ENCODE results near the gene HIRIP3. TPM values are rescaled to one million over a fixed set of nuclear protein-coding genes. Genes with fewer than 3 reads are reported as not detected.

Gene HIRIP3
- total and polyA plus RNA-seq, 2 of the 13 experiments (the other 11 are each of a cell fraction or from before 2014, with no cell fraction given): 12.6 to 17.2 TPM

DNA sequence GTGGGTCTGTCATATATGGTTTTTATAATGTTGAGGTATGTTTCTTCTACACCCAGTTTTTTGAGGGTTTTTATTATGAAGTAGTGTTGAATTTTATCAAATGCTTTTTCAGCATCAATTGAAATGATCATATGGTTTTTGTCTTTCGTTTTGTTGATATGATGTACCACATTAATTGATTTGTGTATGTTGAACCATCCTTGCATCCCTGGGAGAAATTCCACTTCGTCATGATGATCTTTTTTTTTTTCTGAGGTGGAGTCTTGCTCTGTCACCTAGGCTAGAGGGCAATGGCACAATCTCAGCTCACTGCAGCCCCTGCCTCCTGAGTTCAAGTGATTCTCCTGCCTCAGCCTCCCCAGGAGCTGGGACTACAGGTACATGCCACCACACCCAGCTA, 47.5 kb downstream of the HIRIP3 start (continued):
- TF ChIP-seq, protein P1, sequence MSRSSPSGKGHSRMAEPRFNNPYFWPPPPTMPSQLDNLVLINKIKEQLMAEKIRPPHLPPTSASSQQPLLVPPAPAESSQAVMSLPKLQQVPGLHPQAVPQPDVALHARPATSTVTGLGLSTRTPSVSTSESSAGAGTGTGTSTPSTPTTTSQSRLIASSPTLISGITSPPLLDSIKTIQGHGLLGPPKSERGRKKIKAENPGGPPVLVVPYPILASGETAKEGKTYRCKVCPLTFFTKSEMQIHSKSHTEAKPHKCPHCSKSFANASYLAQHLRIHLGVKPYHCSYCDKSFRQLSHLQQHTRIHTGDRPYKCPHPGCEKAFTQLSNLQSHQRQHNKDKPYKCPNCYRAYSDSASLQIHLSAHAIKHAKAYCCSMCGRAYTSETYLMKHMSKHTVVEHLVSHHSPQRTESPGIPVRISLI (CRISPR knock-in tag; IDR thresholded peaks at IDR 0.05; ENCODE audit: borderline replicate concordance): no peak
- TF ChIP-seq U2AF2 (IDR thresholded peaks at IDR 0.05; ENCODE audit: low read depth, low read length): no peak

DNA sequence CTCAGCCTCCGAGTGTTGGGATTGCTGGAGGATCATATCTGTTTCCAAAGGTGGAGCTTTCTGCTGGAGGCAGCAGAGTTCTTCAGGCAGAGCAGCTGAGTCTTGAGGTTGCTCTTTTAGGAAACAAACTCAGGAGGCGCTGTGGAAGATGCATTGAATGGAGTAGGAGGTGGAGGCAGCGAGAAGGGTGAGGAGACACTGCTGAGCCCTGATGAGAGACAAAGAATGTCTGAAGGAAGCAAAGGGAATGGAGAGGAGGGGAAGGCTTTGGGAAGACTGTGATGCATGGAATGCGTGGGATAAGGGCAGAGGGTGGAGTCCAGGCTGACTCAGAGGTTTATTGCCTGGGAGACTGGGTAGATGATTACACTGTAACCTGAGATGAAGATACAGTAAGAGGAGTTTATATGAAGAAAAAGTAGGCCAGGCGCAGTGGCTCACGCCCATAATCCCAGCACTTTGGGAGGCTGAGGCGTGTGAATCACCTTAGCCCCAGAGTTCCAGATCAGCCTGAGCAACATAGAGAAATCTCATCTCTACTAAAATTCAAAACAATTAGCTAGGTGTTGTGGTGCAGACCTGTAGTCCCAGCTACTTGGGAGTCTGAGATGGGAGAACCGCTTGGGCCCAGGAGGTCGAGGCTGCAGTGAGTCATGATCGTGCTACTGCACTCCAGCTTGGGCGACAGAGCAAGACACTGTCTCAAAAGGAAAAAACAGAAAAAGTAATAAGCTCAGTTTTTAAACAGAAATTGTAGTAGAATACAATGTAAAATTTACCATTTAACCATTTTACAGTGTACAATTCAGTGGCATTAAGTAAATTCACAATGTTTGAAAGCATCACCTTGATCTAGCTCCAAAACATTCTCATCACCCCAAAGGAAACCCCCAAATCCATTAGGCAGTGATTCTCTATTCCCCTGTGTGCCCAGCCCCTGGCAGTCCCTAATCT, 51.3 kb downstream of the HIRIP3 start:
- Histone ChIP-seq H4K20me1 (ENCODE audit: insufficient read depth, low read length) (no peaks in the 10 kb centered on the region), H3K4me2 (ENCODE audit: low read depth, low read length) (peak overlapping the region; percentile 88), H3K79me2 (ENCODE audit: insufficient read depth, low read length) (no peaks in the 10 kb centered on the region), H3K4me3 (replicated peaks in 1 of 3; ENCODE audit: insufficient read depth in 1 of 3, low read depth in 2 of 3, low read length in 3 of 3) (peak overlapping the region; percentile 39 to 51 (median 41)), H3K27ac (ENCODE audit: extremely low read length, insufficient read depth, low read length) (peak overlapping the region; percentile 62), H3K9ac (ENCODE audit: insufficient read depth, low read depth, low read length) (peak overlapping the region; percentile 50), H3K27me3 (ENCODE audit: control insufficient read depth in 1 of 2, insufficient read depth in 2 of 2, low read length in 2 of 2) (no peaks in the 10 kb centered on the region), H2AFZ (ENCODE audit: low read length) (peak overlapping the region; percentile 45), H3K4me1 (ENCODE audit: insufficient read depth, low read length) (peaks cover 37% of the 10 kb centered on the region), H3K36me3 (replicated peaks in 1 of 2; ENCODE audit: control insufficient read depth in 1 of 2, insufficient read depth in 2 of 2, low read length in 2 of 2) (no peaks in the 10 kb centered on the region), H3K9me3 (ENCODE audit: low read length) (no peaks in the 10 kb centered on the region)
- in situ Hi-C loops (cut with HindIII; ENCODE audit: extremely low pct_ligation_motif_present, low pct_unique_long_range_greater_than_20kb) (no loop called here), intact Hi-C loops (cut with micrococcal nuclease; ENCODE audit: unreplicated experiment) (loop anchor here (1.0 kb wide), 1 partner anchor 29 kb away; the partner anchor contains the start of gene TAOK2)
- DNase-seq (ENCODE audit: low spot score) (peak; percentile 91), ATAC-seq (peak; percentile 97), FAIRE-seq (peak; percentile 82)
- 2% methylated on average over 11 of the region's 11 CpGs for WGBS (ENCODE audit: low lambda C conversion rate)
- BruUV-seq (replicated peaks): no TSS peak
- CTCF ChIA-PET (ENCODE audit: low intra/inter-chr PET ratio, low total read pairs): no interaction called here
- POLR2A ChIA-PET: interaction anchor here (0.8 to 6.3 kb wide), 11 partner anchors 9 to 136 kb away, joined by 3 to 59 read pairs (median 4); partner anchors contain the start of genes ASPHD1, KCTD13, SEZ6L2 and TAOK2
- TF ChIP-seq SOX5 (CRISPR knock-in tag; IDR thresholded peaks at IDR 0.05; ENCODE audit: borderline replicate concordance) (peak; percentile 39; the same call in 1 of the 2 replicates), MAZ (IDR thresholded peaks at IDR 0.05; ENCODE audit: borderline replicate concordance, low read depth, low read length) (no peak), MAZ (CRISPR knock-in tag; IDR thresholded peaks at IDR 0.05; ENCODE audit: low read depth) (0 out of 2 replicates have a peak, but pooled peaks have one; percentile 40), ARNT (IDR thresholded peaks at IDR 0.05) (no peak), TEAD3 (CRISPR knock-in tag; optimal IDR thresholded peaks at IDR 0.05; ENCODE audit: borderline replicate concordance) (peak; percentile 97), ZNF501 (CRISPR knock-in tag; IDR thresholded peaks at IDR 0.05) (peak; percentile 81), PITX1 (CRISPR knock-in tag; IDR thresholded peaks at IDR 0.05) (peak; percentile 54; the same call in 1 of the 2 replicates), ZNF343 (CRISPR knock-in tag; IDR thresholded peaks at IDR 0.05) (no peak), HOXA3 (CRISPR knock-in tag; IDR thresholded peaks at IDR 0.05) (peak; percentile 47; the same call in 1 of the 2 replicates), BRCA1 (CRISPR knock-in tag; IDR thresholded peaks at IDR 0.05) (0 out of 2 replicates have a peak, but pooled peaks have one; percentile 25), ZMYM4 (CRISPR knock-in tag; IDR thresholded peaks at IDR 0.05) (no peak), MXI1 (IDR thresholded peaks at IDR 0.05; ENCODE audit: borderline replicate concordance, low read depth, low read length) (peak; percentile 57; the same call in 1 of the 3 replicates), ZNF674 (CRISPR knock-in tag; IDR thresholded peaks at IDR 0.05; ENCODE audit: low read depth) (no peak), ZNF619 (CRISPR knock-in tag; IDR thresholded peaks at IDR 0.05) (peak; percentile 63; the same call in 1 of the 2 replicates)
- TF ChIP-seq, protein P2, sequence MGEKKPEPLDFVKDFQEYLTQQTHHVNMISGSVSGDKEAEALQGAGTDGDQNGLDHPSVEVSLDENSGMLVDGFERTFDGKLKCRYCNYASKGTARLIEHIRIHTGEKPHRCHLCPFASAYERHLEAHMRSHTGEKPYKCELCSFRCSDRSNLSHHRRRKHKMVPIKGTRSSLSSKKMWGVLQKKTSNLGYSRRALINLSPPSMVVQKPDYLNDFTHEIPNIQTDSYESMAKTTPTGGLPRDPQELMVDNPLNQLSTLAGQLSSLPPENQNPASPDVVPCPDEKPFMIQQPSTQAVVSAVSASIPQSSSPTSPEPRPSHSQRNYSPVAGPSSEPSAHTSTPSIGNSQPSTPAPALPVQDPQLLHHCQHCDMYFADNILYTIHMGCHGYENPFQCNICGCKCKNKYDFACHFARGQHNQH (CRISPR knock-in tag; IDR thresholded peaks at IDR 0.05): peak; percentile 64; the same call in 1 of the 2 replicates
- TF ChIP-seq, protein P3, sequence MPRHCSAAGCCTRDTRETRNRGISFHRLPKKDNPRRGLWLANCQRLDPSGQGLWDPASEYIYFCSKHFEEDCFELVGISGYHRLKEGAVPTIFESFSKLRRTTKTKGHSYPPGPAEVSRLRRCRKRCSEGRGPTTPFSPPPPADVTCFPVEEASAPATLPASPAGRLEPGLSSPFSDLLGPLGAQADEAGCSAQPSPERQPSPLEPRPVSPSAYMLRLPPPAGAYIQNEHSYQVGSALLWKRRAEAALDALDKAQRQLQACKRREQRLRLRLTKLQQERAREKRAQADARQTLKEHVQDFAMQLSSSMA (CRISPR knock-in tag; IDR thresholded peaks at IDR 0.05): 0 out of 2 replicates have a peak, but pooled peaks have one; percentile 40

Measured in HepG2 (cell line).